CD8-positive, alpha-beta memory T cell (primary cell): ENCODE measurements around the gene DISP1. TPM values are rescaled to one million over a fixed set of nuclear protein-coding genes. Genes with fewer than 3 reads are reported as not detected.

Experiments
- CTCF ChIA-PET: fragments of 350-600 bp; sonication (Branson Sonifier 250); formaldehyde crosslinking; loops from one replicate; lab custom pipeline; 2021; ENCODE audit warnings: antibody characterized with exemption; lab: Charles Lee
- POLR2A ChIA-PET: fragments of 350-600 bp; sonication (Branson Sonifier 250); formaldehyde crosslinking; loops from one replicate; lab custom pipeline; 2021; ENCODE audit warnings: antibody characterized with exemption; lab: Charles Lee
- DNase-seq, 5 donors: peaks; one replicate each; pipeline versions ENCODE4 v3.0.0 to v3.0.0-alpha.2; 2020 to 2022; ENCODE audit warnings: mixed read lengths in 1 of 5
- H3K27ac ChIP-seq: one replicate; pipeline ENCODE4 v1.7.0; 2013; ENCODE audit warnings: low read depth, mild to moderate bottlenecking, low read length, moderate library complexity
- H3K27me3 ChIP-seq: 2 replicates; pipeline ENCODE4 v1.7.0; 2013; ENCODE audit warnings: low read length, mild to moderate bottlenecking; ENCODE audit not compliant: insufficient read depth, poor library complexity, severe bottlenecking
- H3K36me3 ChIP-seq: 2 replicates; pipeline ENCODE4 v1.7.0; 2013; ENCODE audit warnings: mild to moderate bottlenecking, low read length, moderate library complexity; ENCODE audit not compliant: insufficient read depth
- H3K4me1 ChIP-seq: 2 replicates; pipeline ENCODE4 v1.7.0; 2013; ENCODE audit warnings: mild to moderate bottlenecking, low read length, moderate library complexity; ENCODE audit not compliant: insufficient read depth
- H3K4me3 ChIP-seq: 2 replicates; pipeline ENCODE4 v1.7.0; 2013; ENCODE audit warnings: mild to moderate bottlenecking, low read length
- H3K9me3 ChIP-seq: 2 replicates; pipeline ENCODE4 v1.7.0; 2013; ENCODE audit warnings: mild to moderate bottlenecking, low read length
- H3K27ac Mint-ChIP-seq, 8 donors: one replicate each; pipeline ENCODE4 v1.8.0; 2020 to 2021; ENCODE audit warnings: mixed read lengths in 8 of 8, mild to moderate bottlenecking in 6 of 8, inconsistent platforms in 3 of 8, moderate library complexity in 3 of 8
- H3K27me3 Mint-ChIP-seq, 2 donors: one replicate each; pipeline ENCODE4 v1.8.0; 2020 to 2021; ENCODE audit warnings: mixed read lengths in 2 of 2, mild to moderate bottlenecking in 1 of 2, moderate library complexity in 1 of 2
- H3K36me3 Mint-ChIP-seq, 3 donors: one replicate each; pipeline ENCODE4 v1.8.0; 2020 to 2021; ENCODE audit warnings: mixed read lengths in 3 of 3, inconsistent platforms in 1 of 3, mild to moderate bottlenecking in 1 of 3
- H3K4me1 Mint-ChIP-seq, 3 donors: one replicate each; pipeline ENCODE4 v1.8.0; 2020 to 2021; ENCODE audit warnings: mixed read lengths in 3 of 3, inconsistent platforms in 1 of 3, mild to moderate bottlenecking in 1 of 3
- H3K4me3 Mint-ChIP-seq, 7 donors: one replicate each; pipeline ENCODE4 v1.8.0; 2020 to 2021; ENCODE audit warnings: mixed read lengths in 7 of 7, mild to moderate bottlenecking in 6 of 7, moderate library complexity in 4 of 7, inconsistent platforms in 2 of 7
- H3K9me3 Mint-ChIP-seq, 5 donors: one replicate each; pipeline ENCODE4 v1.8.0; 2020 to 2022; ENCODE audit warnings: mixed read lengths in 5 of 5, mild to moderate bottlenecking in 3 of 5, moderate library complexity in 2 of 5, inconsistent platforms in 1 of 5
- polyA plus RNA-seq: library from polyadenylated mRNA; unstranded; fragments of 300-500 nt; fragmentation: Illumina TruSeq; gene quantifications from one replicate; pipeline ENCODE4 v1.2.3, GENCODE V29; 2021
- total RNA-seq, 2 experiments: library from RNA; stranded (reverse); gene quantifications; one replicate each; pipeline ENCODE4 v1.2.3, GENCODE V29; 2021

The DISP1 gene
- total and polyA plus RNA-seq, 3 experiments from 2014 or later = 2.4 to 2.6 (median 2.5) TPM

DNA sequence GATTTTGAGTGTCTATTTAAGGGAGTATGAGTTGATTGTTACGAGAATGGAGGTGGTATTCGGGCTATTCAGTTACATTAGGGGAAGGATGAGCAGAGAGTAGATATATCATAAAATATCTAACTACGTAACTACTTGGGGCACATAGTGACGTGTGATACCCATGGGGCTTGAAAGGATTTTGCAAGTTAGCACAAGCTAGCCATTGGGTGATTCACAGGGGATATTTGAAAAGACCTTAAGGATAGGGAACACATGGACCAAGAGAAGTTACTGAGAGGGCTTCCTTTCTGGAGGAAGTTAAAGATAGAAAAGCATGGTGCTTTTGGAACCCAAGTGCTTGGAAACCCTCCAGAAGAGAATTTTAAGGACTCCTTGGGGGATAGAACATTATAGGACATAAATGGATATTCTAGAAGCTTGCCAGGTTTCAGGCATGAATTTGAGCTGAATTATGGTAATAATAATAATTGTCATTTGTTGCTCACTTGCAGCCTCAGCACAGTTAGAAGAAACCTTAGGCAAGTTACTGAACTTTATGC, 5.4 kb downstream of the DISP1 start:
- no peaks in the 10 kb centered on the region for H3K9me3 Mint-ChIP-seq
- H3K27ac Mint-ChIP-seq = peak overlapping the region in 1 of 8 donors; percentile 27
- POLR2A ChIA-PET = no interaction called here
- H3K4me3 ChIP-seq = no peak overlapping the region
- peaks cover 4% of the 10 kb centered on the region for H3K4me1 ChIP-seq
- peaks cover 0 to 3% (median under 1%) of the 10 kb centered on the region in 3 donors for H3K36me3 Mint-ChIP-seq
- no peaks in the 10 kb centered on the region for H3K36me3 ChIP-seq
- CTCF ChIA-PET = no interaction called here
- H3K4me1 Mint-ChIP-seq = peaks cover 24 to 44% (median 38%) of the 10 kb centered on the region in 3 donors
- no peak for DNase-seq
- no peak overlapping the region for H3K27ac ChIP-seq
- no peaks in the 10 kb centered on the region for H3K27me3 Mint-ChIP-seq
- H3K27me3 ChIP-seq = no peaks in the 10 kb centered on the region
- H3K4me3 Mint-ChIP-seq = no peak overlapping the region
- no peaks in the 10 kb centered on the region for H3K9me3 ChIP-seq

- DNase-seq = no peak
- Histone ChIP-seq H3K4me1 (no peaks in the 10 kb centered on the region), H3K27ac (no peak overlapping the region), H3K27me3 (no peaks in the 10 kb centered on the region), H3K9me3 (no peaks in the 10 kb centered on the region), H3K36me3 (no peaks in the 10 kb centered on the region), H3K4me3 (no peak overlapping the region)
- POLR2A ChIA-PET = no interaction called here
- peaks cover 0 to 3% (median 0%) of the 10 kb centered on the region in 3 donors for H3K36me3 Mint-ChIP-seq
- H3K4me1 Mint-ChIP-seq = peaks cover 16 to 34% (median 28%) of the 10 kb centered on the region in 3 donors
- peak overlapping the region in 1 of 7 donors; percentile 23 for H3K4me3 Mint-ChIP-seq
- peak overlapping the region in 1 of 8 donors; percentile 54 for H3K27ac Mint-ChIP-seq
- no peaks in the 10 kb centered on the region for H3K9me3 Mint-ChIP-seq
- CTCF ChIA-PET = no interaction called here
- no peaks in the 10 kb centered on the region for H3K27me3 Mint-ChIP-seq
These were observed 6.4 kb downstream of the DISP1 start for GRCh38 chr1:222821239-222821638.

DNA sequence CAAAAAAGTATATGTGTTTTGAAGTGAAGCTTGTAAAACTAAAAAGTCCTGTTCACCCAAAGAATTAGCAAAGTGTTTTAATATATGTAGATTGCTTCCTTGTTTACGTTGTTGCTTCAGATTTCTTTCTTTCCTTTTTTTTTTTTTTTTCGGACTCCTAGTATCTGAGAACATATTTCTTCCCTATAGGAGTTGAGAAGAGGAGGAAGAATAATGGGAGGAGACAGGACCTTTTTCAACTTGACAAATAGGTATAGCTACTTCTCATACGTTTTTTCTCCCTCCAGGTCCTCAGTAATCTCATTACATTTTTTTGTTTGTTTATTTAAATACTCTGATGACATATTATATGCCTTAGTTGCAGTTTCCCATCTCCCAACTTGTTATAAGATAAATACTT, 8.9 kb downstream of the DISP1 start:
- no peaks in the 10 kb centered on the region for H3K4me1 ChIP-seq
- no peak for DNase-seq
- H3K9me3 Mint-ChIP-seq = no peaks in the 10 kb centered on the region
- no peaks in the 10 kb centered on the region for H3K36me3 ChIP-seq
- no peak overlapping the region for H3K4me3 Mint-ChIP-seq
- CTCF ChIA-PET = no interaction called here
- H3K27me3 Mint-ChIP-seq = no peaks in the 10 kb centered on the region
- peaks cover 0 to 5% (median 0%) of the 10 kb centered on the region in 3 donors for H3K36me3 Mint-ChIP-seq
- H3K27ac Mint-ChIP-seq = no peak overlapping the region
- no peaks in the 10 kb centered on the region for H3K27me3 ChIP-seq
- H3K4me1 Mint-ChIP-seq = peaks cover 7 to 19% (median 14%) of the 10 kb centered on the region in 3 donors
- H3K4me3 ChIP-seq = no peak overlapping the region
- H3K27ac ChIP-seq = no peak overlapping the region
- no peaks in the 10 kb centered on the region for H3K9me3 ChIP-seq
- POLR2A ChIA-PET = no interaction called here

DNA sequence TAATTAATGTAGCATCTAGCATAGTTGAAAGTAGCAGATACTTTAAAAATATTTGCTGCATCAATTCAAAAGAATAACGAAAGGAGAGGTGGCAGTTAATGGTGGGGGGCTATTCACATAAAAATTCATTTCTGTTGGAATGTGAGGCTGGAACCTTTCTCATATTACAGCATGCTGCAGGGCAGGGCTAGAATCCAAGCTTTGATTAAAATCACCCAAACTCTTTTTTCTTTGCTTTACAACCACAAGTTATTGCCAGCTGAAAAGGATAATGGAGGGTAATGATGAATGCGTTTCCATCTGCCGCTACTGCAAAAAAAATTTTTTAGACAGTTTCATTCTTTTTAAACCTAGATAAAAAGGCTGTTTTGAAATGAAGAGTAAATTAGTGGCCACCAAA, 9.8 kb downstream of the DISP1 start:
- Histone ChIP-seq H3K36me3 (no peaks in the 10 kb centered on the region), H3K27ac (no peak overlapping the region), H3K4me1 (no peaks in the 10 kb centered on the region), H3K9me3 (no peaks in the 10 kb centered on the region), H3K4me3 (no peak overlapping the region), H3K27me3 (no peaks in the 10 kb centered on the region)
- Mint-ChIP-seq H3K27ac (no peak overlapping the region), H3K4me3 (no peak overlapping the region), H3K27me3 (no peaks in the 10 kb centered on the region), H3K36me3 (peaks cover 0 to 5% (median 0%) of the 10 kb centered on the region in 3 donors), H3K9me3 (no peaks in the 10 kb centered on the region), H3K4me1 (peaks cover 7 to 19% (median 11%) of the 10 kb centered on the region in 3 donors)
- no peak for DNase-seq
- ChIA-PET CTCF (no interaction called here), POLR2A (no interaction called here)

DNA sequence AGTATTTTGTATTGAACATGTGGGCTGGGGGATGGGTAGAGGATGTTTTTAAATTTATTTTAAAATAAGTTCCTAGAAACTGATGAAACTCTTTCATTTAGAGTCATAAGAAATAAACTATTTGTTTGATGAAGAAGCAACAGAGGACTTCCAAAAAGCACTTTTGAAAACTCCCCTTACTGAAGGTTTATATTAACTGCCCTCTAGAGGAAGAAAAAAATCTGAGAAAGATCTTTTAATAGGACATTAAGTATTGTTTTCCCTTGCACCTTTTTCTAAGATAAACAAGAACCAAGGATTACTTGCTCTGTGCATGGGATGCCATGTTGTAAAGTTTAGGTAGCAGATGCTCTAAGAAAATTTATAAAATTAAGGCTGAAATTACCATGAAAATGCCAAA, 14.1 kb downstream of the DISP1 start:
- Mint-ChIP-seq H3K4me3 (no peak overlapping the region), H3K27me3 (no peaks in the 10 kb centered on the region), H3K4me1 (peaks cover 2 to 8% (median 4%) of the 10 kb centered on the region in 3 donors), H3K36me3 (peaks cover 0 to 4% (median 0%) of the 10 kb centered on the region in 3 donors), H3K27ac (no peak overlapping the region), H3K9me3 (no peaks in the 10 kb centered on the region)
- POLR2A ChIA-PET = no interaction called here
- Histone ChIP-seq H3K9me3 (no peaks in the 10 kb centered on the region), H3K36me3 (no peaks in the 10 kb centered on the region), H3K4me1 (no peaks in the 10 kb centered on the region), H3K4me3 (no peak overlapping the region), H3K27me3 (no peaks in the 10 kb centered on the region), H3K27ac (no peak overlapping the region)
- DNase-seq = no peak
- CTCF ChIA-PET = no interaction called here

DNA sequence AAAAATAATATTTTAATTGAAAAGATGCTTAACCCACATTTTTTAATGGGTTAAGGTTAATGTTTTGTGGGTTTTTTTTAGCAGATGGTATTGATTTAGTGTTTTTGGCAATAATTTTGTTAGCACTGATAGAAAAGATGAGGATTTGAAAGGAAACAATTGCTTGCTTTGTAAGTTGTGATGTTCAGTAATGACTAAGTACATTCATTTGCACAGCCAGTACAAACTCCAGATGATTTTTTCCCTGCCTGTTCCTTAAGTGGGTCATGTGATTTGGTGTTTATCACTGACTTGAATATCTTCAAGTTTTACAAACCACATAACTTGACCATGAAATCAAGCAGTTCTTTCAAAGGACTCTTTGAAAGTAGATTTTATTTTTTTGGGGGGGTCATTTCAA, 15.0 kb downstream of the DISP1 start:
- CTCF ChIA-PET = no interaction called here
- H3K36me3 Mint-ChIP-seq = peaks cover 0 to 4% (median 0%) of the 10 kb centered on the region in 3 donors

DNA sequence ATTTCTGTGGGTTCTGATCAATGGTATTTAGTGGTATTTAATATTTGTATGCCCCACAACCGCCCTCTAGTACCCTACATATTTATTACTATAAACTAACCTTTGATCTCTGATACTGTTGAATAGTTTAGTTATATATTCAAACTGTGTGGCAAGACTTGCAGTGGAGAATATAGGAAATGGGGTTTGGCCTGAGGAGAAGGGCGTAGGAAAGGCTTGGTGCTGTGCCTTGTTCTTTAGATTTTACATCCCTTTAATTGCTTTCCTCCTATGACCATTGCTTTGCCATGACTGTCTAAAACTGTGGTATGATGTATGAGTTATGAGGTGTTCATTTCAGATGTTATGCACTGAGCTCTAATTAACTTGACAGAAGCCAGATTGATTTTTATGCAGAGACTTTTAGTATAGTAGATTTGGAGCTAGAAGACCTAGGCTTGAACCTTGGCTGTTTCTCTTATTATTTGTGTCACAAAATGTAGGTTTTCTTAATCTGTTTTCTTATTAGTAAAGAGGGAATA, 18.6 kb downstream of the DISP1 start:
- no peaks in the 10 kb centered on the region for H3K27me3 ChIP-seq
- H3K27me3 Mint-ChIP-seq = no peaks in the 10 kb centered on the region
- POLR2A ChIA-PET = no interaction called here
- no peaks in the 10 kb centered on the region for H3K4me1 ChIP-seq
- no peak overlapping the region for H3K4me3 ChIP-seq
- CTCF ChIA-PET = interaction anchor here (1.1 kb wide), 1 partner anchor 9 kb away, joined by 3 read pairs; no protein-coding TSS in a partner anchor
- no peaks in the 10 kb centered on the region for H3K9me3 ChIP-seq
- H3K4me3 Mint-ChIP-seq = no peak overlapping the region
- peaks cover 0 to 2% (median 0%) of the 10 kb centered on the region in 3 donors for H3K36me3 Mint-ChIP-seq
- H3K36me3 ChIP-seq = no peaks in the 10 kb centered on the region
- no peak for DNase-seq
- H3K4me1 Mint-ChIP-seq = peaks cover 2 to 8% (median 4%) of the 10 kb centered on the region in 3 donors
- no peaks in the 10 kb centered on the region for H3K9me3 Mint-ChIP-seq
- no peak overlapping the region for H3K27ac Mint-ChIP-seq
- H3K27ac ChIP-seq = no peak overlapping the region

More for the DNA sequence above, 15.0 kb downstream of the DISP1 start:
- Mint-ChIP-seq H3K27ac (no peak overlapping the region), H3K4me1 (peaks cover 2 to 8% (median 4%) of the 10 kb centered on the region in 3 donors), H3K9me3 (no peaks in the 10 kb centered on the region), H3K4me3 (no peak overlapping the region), H3K27me3 (no peaks in the 10 kb centered on the region)
- Histone ChIP-seq H3K36me3 (no peaks in the 10 kb centered on the region), H3K4me3 (no peak overlapping the region), H3K4me1 (no peaks in the 10 kb centered on the region), H3K9me3 (no peaks in the 10 kb centered on the region), H3K27ac (no peak overlapping the region), H3K27me3 (no peaks in the 10 kb centered on the region)
- POLR2A ChIA-PET = no interaction called here
- no peak for DNase-seq

GRCh38 chr1:222843469-222844410, 28.9 kb downstream of the DISP1 start:
- ChIA-PET CTCF (no interaction called here), POLR2A (no interaction called here)
- no peaks in the 10 kb centered on the region for H3K27me3 ChIP-seq
- Mint-ChIP-seq H3K36me3 (peaks cover 1 to 4% (median 4%) of the 10 kb centered on the region in 3 donors), H3K4me1 (peaks cover 0 to 1% (median 0%) of the 10 kb centered on the region in 3 donors), H3K4me3 (no peak overlapping the region), H3K9me3 (no peaks in the 10 kb centered on the region), H3K27ac (no peak overlapping the region), H3K27me3 (no peaks in the 10 kb centered on the region)
- DNase-seq = no peak
- no peaks in the 10 kb centered on the region for H3K36me3 ChIP-seq
- no peak overlapping the region for H3K4me3 ChIP-seq
- H3K9me3 ChIP-seq = no peaks in the 10 kb centered on the region
- H3K4me1 ChIP-seq = no peaks in the 10 kb centered on the region
- H3K27ac ChIP-seq = no peak overlapping the region
